Right renal cortex interstitium (tissue), 3 donors: ENCODE data around the gene MEIOB. TPM values are rescaled to one million over a fixed set of nuclear protein-coding genes. Genes with fewer than 3 reads are reported as not detected.
"Not testable (repeated sequence)": the region's sequence is repeated elsewhere in the genome, so short reads cannot be mapped to it uniquely, and the experiment has no call there.

Experiments used
- DNase-seq, 3 donors: peaks; one replicate each; pipeline ENCODE4 v3.0.0-alpha.2; 2013; ENCODE audit warnings: low read depth in 3 of 3, low spot score in 2 of 3
- polyA plus RNA-seq, 3 donors: library from polyadenylated mRNA; unstranded; fragments of 120-200 nt; gene quantifications; one replicate each; pipeline ENCODE4 v1.2.1, GENCODE V29; 2013; ENCODE audit not compliant: insufficient read length in 3 of 3

Gene MEIOB
- polyA plus RNA-seq, 3 donors: 1.1 to 1.3 (median 1.3) TPM

DNA sequence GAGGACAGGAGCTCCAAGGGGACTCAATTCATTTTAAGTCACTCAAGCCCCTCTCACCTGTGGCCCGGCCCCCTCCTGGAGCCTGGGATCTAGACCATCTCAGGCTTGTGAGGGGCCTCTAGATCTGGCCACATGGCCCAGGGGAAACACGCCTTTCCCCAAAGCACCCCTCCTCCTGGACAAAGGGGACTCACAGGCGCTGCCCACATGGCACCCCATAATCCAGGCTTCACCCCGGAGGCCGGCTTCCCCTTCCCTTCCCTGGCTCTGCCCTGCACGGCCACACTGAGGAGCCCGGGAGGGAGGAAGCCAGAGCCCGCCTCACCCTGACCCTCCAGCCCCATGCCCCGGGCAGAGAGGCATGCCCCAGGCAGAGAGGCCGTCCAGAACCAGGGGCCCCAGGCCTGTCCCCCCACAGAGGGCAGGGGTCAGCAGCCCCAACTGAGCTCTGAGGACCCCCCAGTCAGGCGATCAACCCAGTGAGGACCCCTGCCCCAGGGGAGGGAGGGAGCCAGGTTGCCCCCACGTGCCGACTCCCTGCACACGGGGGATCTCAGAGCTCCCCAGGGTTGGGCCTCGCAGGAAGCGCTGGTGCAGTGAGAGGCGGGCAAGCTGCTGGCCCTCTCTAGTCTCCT is 35.4 kb upstream of the MEIOB start:
- no peak for DNase-seq

DNA sequence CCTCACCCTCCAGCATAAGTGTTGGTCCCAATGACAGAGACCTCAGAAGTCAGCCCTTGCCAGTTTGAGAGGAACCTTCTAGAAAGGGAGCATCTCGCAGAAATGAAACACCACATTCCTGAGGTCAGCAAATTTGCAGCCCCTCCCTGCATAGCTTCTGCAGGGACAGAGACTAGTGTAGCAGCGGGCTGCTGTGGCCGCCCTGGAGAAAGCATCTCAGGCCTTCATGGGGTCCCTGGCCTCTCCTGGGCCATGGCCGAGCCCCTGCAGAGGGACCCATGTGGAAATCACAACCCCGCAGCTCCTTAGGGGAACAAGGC is 34.8 kb upstream of the MEIOB start:
- DNase-seq: no peak

- DNase-seq: no peak
These were observed 34.3 kb upstream of the MEIOB start for GRCh38 chr16:1906055-1906845.

- no peak for DNase-seq
These were observed 32.2 kb upstream of the MEIOB start for GRCh38 chr16:1903845-1904840.

GRCh38 chr16:1903220-1903574 is 31.2 kb upstream of the MEIOB start:
- no peak for DNase-seq

DNA sequence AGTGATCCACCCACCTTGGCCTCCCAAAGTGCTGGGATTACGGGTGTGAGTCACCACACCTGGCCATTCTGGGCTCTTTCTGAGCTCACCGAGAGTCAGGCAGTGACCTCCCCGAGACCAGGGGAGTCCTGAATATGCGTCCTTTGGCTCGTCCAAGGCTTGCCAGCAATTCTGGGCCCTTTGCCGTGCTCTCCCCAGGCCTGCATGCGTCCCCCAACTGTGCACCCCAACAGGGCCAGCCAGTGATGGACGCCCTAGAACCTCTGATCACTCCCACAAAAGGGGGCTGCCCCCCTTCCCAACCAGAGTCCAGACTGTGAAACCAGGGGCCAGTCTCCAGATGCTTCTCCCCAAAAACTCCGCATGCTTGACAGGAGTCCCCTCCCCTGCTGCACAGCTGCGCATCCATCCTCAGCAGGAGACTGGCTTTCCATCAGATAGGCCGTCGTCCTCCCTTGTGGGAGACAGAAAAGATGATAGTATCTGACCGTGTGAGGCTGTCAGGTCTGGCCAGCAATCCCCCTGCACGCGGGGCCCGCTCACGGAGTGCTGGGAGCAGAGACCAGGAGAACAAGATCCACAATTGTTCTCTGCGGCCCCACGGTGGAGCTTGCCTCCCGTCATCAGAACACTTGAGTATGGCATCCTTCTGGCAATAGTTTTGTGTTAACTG is 30.7 kb upstream of the MEIOB start:
- no peak for DNase-seq

GRCh38 chr16:1900452-1900774 is 28.4 kb upstream of the MEIOB start:
- DNase-seq: no peak

GRCh38 chr16:1899641-1900451 is 27.9 kb upstream of the MEIOB start:
- DNase-seq: no peak

DNA sequence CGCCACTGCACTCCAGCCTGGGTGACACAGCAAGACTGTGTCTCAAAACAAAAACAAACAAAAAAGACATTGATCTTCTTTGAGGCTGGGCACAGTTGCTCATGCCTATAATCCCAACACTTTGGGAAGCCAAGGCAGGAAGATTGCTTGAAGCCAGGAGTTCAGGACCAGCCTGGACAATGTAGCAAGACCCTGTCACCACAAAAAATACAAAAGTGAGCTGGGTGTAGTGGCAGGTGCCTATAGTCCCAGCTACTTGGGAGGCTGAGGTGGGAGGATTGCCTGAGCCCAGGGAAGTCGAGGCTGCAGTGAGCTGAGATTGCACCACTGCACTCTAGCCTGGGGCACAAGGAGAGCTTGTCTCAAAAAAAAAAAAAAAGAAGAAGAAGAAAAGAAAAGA is 25.7 kb upstream of the MEIOB start:
- not testable (repeated sequence) for DNase-seq

DNA sequence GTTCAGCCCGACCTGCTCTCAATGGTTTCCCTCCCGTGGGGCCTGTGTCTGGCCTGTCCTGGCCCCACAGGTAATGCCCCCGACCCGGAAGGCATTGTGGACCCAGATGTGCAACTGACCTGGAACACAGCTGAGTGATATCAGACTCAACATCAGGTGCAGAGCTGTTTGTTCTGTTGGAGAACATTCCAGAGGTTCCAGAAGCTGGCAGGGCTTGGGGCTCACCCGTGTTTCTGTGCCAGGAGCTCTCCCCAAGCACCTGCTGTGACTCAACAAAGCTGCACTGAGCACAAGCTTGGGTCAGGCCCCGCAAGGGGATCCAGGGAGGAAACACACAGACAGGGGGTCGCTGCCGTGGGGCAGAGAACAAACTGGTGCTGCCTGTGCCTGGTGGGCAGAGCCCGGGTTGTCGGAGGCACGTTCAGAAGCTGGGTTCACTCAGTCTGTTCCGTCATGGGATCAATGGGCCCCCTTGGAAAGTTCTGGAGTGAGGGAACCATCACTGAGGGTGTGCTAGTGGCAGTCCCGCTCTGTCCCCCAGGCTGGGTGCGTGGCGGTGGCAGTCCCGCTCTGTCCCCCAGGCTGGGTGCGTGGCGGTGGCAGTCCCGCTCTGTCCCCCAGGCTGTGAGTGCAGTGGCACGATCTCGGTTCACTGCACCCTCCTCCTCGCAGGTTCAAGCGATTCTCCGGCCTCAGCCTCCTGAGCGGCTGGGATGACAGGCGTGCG is 24.1 kb upstream of the MEIOB start:
- no peak for DNase-seq

DNA sequence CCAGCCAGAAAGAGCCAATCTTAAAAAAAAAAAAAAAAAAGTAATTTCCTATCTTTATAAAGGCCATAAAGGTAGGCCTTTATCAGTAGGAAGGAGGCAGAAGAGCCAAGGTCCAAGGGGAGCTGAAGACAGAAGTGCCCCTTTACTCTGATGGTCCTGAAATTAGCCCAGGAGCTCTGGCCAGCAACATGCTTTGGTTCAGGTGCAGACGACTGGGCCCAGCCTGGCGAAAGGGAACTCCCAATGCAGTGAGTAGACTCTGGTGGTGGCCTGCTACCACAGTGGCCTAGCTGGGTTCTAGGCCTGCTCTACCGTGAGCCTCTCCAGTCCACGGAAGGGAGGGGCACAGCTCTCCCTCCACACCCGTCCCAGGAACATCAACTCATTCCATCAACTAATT is 23.1 kb upstream of the MEIOB start:
- DNase-seq: no peak

GRCh38 chr16:1890708-1891050 is 18.7 kb upstream of the MEIOB start:
- no peak for DNase-seq

DNA sequence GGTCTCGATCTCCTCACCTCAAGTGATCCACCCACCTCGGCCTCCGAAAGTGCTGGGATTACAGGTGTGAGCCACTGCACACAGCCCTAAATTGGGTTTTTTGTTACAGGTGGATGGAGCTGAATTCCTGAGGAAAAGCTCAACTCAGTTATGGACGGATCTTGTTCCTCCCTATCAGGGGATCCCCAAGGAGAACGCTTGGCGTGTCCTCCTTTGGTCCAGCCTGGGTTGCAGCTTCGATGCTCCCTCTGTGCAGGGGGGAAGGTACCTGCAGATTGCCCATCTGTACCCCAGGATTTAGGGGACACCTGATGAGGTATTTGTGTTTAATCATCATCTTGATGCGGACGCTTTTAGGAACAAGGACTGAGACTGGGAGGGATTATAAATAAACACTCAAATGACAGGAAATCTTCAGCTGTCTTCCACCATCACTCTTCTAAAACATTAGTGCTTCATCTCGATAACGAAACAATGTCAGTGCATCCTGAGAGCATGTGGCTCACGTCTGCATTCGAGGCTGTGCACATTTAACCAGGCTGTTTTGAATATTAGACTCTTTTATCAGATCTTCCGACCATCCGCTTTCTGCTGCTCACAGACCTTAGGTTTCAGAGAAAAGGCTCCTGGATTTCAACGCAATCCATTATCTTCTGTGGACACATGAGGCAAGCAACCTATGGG is 18.2 kb upstream of the MEIOB start:
- no peak for DNase-seq

DNA sequence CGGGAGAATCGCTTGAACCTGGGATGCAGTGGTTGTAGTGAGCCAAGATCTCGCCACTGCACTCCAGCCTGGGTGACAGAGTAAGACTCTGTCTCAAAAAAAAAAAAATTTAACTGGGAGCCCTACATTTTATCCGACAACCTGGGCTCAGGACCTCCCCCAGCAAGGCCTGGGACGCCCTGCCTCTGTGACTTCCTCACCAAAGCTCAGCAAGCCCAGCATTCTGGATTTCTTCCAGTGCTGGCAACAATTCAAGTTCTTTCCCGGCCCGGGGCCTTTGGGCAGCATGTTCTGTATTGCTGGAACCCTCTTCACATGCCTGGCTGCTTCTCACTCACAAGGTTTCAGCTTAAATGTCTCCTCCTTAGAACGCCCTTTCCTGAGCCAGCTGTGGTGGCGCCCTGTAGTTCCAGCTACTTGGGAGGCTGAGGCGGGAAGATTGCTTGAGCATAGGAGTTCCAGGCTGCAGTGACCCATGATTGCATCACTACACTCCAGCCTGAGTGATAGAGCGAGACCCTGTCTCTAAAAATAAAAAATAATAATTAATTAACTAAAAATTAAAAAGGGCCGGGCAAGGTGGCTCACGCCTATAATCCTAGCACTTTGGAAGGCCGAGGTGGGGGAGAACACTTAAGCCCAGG is 15.9 kb upstream of the MEIOB start:
- no peak for DNase-seq

- no peak for DNase-seq
These were observed 12.9 kb upstream of the MEIOB start for GRCh38 chr16:1884889-1885288.

DNA sequence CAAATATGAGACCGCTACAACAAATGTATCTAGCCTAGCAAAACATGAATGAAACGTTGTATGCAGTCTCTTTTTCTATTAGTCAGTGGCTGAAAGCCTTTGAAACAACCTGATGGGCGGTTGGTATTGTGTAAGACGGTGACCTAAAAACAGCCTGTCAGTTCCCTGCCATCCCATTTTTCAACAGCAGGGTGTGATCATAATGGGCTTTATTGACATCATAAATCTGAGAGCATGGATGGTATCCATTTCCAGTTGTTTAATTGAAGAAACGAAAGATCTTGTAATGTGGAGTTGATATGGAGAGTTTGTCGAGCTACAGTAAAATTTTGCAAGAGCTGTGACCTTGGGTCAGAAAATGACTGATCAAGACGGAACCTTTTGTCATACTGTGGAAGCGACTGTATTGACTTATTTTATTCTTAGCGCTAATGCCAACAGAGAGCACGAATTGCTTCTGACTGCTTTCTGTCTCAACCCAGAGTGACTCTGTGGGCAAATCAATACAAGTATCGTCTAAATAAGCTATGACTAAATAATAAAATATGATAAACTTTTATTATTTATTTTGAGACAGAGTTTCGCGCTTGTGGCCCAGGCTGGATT is 12.3 kb upstream of the MEIOB start:
- no peak for DNase-seq

DNA sequence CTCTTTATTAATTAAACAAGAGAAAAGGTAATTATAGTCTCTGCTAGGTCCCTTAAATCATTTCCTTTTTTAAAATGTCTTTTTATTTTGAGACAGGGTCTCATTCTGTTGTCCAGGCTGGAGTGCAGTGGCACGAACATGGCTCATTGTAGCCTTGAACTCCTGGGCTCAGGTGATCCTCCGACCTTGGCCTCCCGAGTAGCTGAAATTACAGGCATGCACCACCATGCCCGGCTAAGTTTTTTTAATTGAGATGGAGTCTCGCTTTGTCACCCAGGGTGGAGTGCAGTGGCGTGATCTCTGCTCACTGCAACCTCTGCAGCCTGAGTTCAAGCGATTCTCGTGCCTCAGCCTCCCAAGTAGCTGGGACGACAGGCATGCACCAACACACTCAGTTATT is 9.2 kb upstream of the MEIOB start:
- not testable (repeated sequence) for DNase-seq

GRCh38 chr16:1879477-1879876 is 7.5 kb upstream of the MEIOB start:
- DNase-seq: no peak
